Dendritic cell treated with granulocyte-macrophage colony-stimulating factor and Interleukin-4, amounts not matched to agents 40 ng/mL and 50 ng/mL, for 4 days (primary cell): ENCODE data around the gene CFH.
"Not testable (repeated sequence)": the region's sequence is repeated elsewhere in the genome, so short reads cannot be mapped to it uniquely, and the experiment has no call there.

Source experiments
- H3K27ac Mint-ChIP-seq: one replicate; pipeline ENCODE4 v1.8.0; 2022; ENCODE audit warnings: mild to moderate bottlenecking, mixed read lengths
- H3K27me3 Mint-ChIP-seq: one replicate; pipeline ENCODE4 v1.8.0; 2022; ENCODE audit warnings: mild to moderate bottlenecking, mixed read lengths
- H3K36me3 Mint-ChIP-seq: one replicate; pipeline ENCODE4 v1.8.0; 2022; ENCODE audit warnings: low read depth, mixed read lengths
- H3K4me1 Mint-ChIP-seq: one replicate; pipeline ENCODE4 v1.8.0; 2022; ENCODE audit warnings: low read depth, mixed read lengths
- H3K4me3 Mint-ChIP-seq: one replicate; pipeline ENCODE4 v1.8.0; 2022; ENCODE audit warnings: mild to moderate bottlenecking, moderate library complexity, mixed read lengths
- H3K9me3 Mint-ChIP-seq: one replicate; pipeline ENCODE4 v1.8.0; 2022; ENCODE audit warnings: mixed read lengths
- intact Hi-C: fragments of 100-400 bp; cut with micrococcal nuclease; formaldehyde crosslinking; loops from one replicate; pipeline ENCODE4 v1.15.0; 2022

The CFH gene

DNA sequence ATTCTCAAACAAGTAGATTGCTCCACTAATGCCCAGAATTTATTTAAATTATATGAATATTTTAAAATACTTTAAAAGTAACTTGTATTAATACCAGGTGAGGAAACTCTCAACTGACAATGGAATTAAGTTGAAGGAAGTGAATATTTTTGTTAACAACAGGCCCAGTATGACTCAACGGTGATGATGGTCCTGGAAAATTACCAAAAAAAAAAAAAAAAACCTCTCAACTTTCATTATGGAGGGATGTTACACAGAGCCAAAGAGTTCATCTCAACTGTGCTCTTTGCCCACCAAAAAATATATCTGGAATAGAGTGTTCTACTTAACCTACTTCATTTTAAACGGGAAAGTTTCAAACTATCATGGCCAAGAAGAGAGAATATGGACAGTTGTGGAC, 28.3 kb downstream of the CFH start:
- Mint-ChIP-seq H3K4me3 (no peak overlapping the region), H3K27me3 (no peaks in the 10 kb centered on the region), H3K36me3 (no peaks in the 10 kb centered on the region), H3K9me3 (no peaks in the 10 kb centered on the region), H3K27ac (no peak overlapping the region), H3K4me1 (peaks cover 5% of the 10 kb centered on the region)
- intact Hi-C loops = no loop called here

DNA sequence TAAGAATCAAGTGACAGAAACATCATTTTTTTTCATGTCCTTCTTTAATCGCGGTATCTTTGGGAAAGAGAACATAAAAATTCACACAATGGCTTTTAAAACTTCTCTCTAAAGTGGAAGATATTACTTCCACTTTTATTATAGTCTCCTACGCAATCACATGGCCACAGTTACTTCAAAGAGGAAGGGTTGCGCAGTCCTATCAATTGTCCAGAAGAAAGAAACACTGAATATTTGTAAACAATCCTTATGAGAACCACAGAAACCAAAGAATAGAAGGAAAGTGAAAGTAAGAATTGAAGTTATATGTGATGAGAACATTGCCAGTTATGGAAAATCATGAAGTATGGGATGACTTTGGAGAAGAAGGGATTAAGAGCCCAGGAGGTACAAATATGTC, 32.6 kb downstream of the CFH start:
- Mint-ChIP-seq H3K4me1 (peaks cover 5% of the 10 kb centered on the region), H3K27ac (no peak overlapping the region), H3K36me3 (no peaks in the 10 kb centered on the region), H3K9me3 (no peaks in the 10 kb centered on the region), H3K4me3 (no peak overlapping the region), H3K27me3 (no peaks in the 10 kb centered on the region)
- intact Hi-C loops = no loop called here

DNA sequence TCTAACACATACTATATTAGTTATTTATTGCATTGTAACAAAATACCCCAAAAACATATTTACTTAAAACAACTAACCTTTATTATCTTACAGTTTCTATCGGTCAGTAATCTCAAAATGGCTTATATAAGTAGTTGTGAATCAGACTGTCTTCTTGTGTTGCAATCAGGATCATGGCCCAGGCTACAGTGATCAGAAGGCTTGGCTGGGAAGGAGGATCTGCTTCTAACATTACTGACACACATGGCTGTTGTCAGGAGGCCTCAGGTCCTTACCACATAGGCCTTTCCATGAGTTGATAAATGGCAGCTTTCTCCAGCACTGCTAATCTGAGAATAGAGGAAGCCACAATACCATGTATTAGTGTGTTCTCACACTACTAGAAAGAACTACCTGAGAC, 33.7 kb downstream of the CFH start:
- Mint-ChIP-seq H3K4me3 (no peak overlapping the region), H3K36me3 (no peaks in the 10 kb centered on the region), H3K27me3 (no peaks in the 10 kb centered on the region), H3K9me3 (no peaks in the 10 kb centered on the region), H3K27ac (no peak overlapping the region), H3K4me1 (peaks cover 5% of the 10 kb centered on the region)
- intact Hi-C loops = no loop called here

GRCh38 chr1:196689001-196689400, 37.2 kb downstream of the CFH start:
- Mint-ChIP-seq H3K9me3 (peaks cover 16% of the 10 kb centered on the region), H3K4me3 (no peak overlapping the region), H3K36me3 (no peaks in the 10 kb centered on the region), H3K4me1 (peaks cover 5% of the 10 kb centered on the region), H3K27me3 (no peaks in the 10 kb centered on the region), H3K27ac (no peak overlapping the region)
- intact Hi-C loops = no loop called here

DNA sequence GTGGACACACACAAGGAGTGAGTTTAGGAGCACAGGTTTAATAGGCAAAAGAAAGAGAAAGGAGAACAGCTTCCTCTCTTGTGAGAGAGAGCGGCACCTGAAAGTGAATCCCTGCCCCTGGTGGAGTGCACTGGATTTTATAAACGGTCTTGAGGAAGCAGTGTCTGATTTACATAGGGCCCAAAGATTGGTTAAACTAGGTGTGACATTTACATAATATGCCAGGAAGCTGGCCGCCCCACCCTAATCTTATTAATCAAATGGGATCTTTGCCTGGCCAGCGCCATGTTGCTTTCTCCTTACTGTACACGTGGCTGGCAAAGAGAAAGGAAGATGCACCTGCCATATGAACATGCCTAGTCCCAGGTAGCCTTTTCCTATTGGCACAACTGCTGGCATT, 38.7 kb downstream of the CFH start:
- Mint-ChIP-seq H3K27me3 (no peaks in the 10 kb centered on the region), H3K4me1 (no peaks in the 10 kb centered on the region), H3K27ac (no peak overlapping the region), H3K9me3 (peaks cover 32% of the 10 kb centered on the region), H3K36me3 (no peaks in the 10 kb centered on the region), H3K4me3 (no peak overlapping the region)
- intact Hi-C loops = no loop called here

GRCh38 chr1:196698993-196699392, 47.1 kb downstream of the CFH start:
- H3K4me3 Mint-ChIP-seq = no peak overlapping the region
- H3K27me3 Mint-ChIP-seq = no peaks in the 10 kb centered on the region
- H3K27ac Mint-ChIP-seq = no peak overlapping the region
- H3K4me1 Mint-ChIP-seq = no peaks in the 10 kb centered on the region
- peaks cover 48% of the 10 kb centered on the region for H3K9me3 Mint-ChIP-seq
- intact Hi-C loops = no loop called here
- no peaks in the 10 kb centered on the region for H3K36me3 Mint-ChIP-seq

GRCh38 chr1:196701144-196701543, 49.3 kb downstream of the CFH start:
- Mint-ChIP-seq H3K4me1 (no peaks in the 10 kb centered on the region), H3K4me3 (no peak overlapping the region), H3K27ac (no peak overlapping the region), H3K27me3 (no peaks in the 10 kb centered on the region), H3K9me3 (peaks cover 32% of the 10 kb centered on the region), H3K36me3 (no peaks in the 10 kb centered on the region)
- intact Hi-C loops = no loop called here

GRCh38 chr1:196709892-196710291, 58.0 kb downstream of the CFH start:
- H3K27ac Mint-ChIP-seq, H3K4me1 Mint-ChIP-seq, H3K4me3 Mint-ChIP-seq, H3K9me3 Mint-ChIP-seq, H3K27me3 Mint-ChIP-seq, H3K36me3 Mint-ChIP-seq, intact Hi-C loops: not testable (repeated sequence)

- intact Hi-C loops = no loop called here
- no peaks in the 10 kb centered on the region for H3K27me3 Mint-ChIP-seq
- H3K4me3 Mint-ChIP-seq = no peak overlapping the region
- no peak overlapping the region for H3K27ac Mint-ChIP-seq
- H3K36me3 Mint-ChIP-seq = no peaks in the 10 kb centered on the region
- H3K9me3 Mint-ChIP-seq = no peaks in the 10 kb centered on the region
- H3K4me1 Mint-ChIP-seq = no peaks in the 10 kb centered on the region
Measured at GRCh38 chr1:196717868-196718267, 66.0 kb downstream of the CFH start.

DNA sequence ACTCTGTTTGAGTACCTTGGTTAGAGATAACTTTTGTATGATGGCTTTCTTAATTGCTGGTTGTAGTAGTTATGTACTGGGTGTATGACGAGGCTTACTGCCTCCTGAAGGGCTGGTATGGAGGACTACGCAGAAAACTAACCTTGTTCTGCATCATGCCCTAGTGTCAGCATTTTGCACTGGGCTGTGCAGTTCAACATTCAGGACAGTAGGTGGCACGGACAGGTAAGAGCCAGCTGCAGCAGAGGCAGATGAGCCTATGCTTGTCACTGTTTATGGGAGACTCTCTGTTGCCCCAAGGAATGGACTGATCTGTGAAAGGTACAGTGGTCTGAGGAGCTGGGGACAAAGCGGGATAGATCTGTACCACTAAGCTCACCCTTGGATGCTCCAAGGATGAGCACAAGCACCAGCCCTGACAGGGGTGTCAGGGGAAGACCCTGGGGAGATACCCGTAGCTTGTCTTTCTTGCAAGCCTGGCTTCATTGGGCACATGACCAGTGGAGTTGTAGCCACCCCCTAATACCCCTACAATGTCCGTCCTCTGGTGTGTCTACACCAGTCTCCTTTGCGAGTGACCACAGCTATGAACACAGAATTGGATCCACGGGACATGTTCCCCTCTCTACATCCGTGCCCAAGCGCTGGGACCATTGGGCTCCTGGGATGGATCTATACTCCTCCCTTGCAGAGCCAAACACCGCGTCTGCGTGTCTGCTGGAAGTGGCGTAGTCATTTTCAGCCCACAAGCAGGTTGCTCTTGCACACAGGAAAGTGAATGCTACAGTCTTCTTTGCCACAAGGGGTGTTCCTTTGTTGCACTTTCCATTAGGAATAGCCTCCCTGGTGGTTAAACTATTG, 71.7 kb downstream of the CFH start:
- H3K36me3 Mint-ChIP-seq = no peaks in the 10 kb centered on the region
- intact Hi-C loops = no loop called here
- H3K27me3 Mint-ChIP-seq = no peaks in the 10 kb centered on the region

GRCh38 chr1:196732526-196732925, 80.7 kb downstream of the CFH start:
- Mint-ChIP-seq H3K27me3 (no peaks in the 10 kb centered on the region), H3K4me1 (no peaks in the 10 kb centered on the region), H3K9me3 (peaks cover 48% of the 10 kb centered on the region), H3K4me3 (no peak overlapping the region), H3K36me3 (no peaks in the 10 kb centered on the region), H3K27ac (no peak overlapping the region)
- intact Hi-C loops = no loop called here

More for the DNA sequence above, 71.7 kb downstream of the CFH start:
- no peaks in the 10 kb centered on the region for H3K9me3 Mint-ChIP-seq
- no peak overlapping the region for H3K27ac Mint-ChIP-seq
- no peaks in the 10 kb centered on the region for H3K4me1 Mint-ChIP-seq
- no peak overlapping the region for H3K4me3 Mint-ChIP-seq

- H3K27me3 Mint-ChIP-seq = no peaks in the 10 kb centered on the region
- H3K4me1 Mint-ChIP-seq = no peaks in the 10 kb centered on the region
- no peak overlapping the region for H3K4me3 Mint-ChIP-seq
- H3K9me3 Mint-ChIP-seq = peaks cover 56% of the 10 kb centered on the region
- intact Hi-C loops = no loop called here
- no peak overlapping the region for H3K27ac Mint-ChIP-seq
- no peaks in the 10 kb centered on the region for H3K36me3 Mint-ChIP-seq
Measured at GRCh38 chr1:196733091-196733970, 81.5 kb downstream of the CFH start.

- Mint-ChIP-seq H3K4me3 (no peak overlapping the region), H3K4me1 (no peaks in the 10 kb centered on the region), H3K9me3 (peaks cover 63% of the 10 kb centered on the region), H3K27ac (no peak overlapping the region), H3K27me3 (no peaks in the 10 kb centered on the region), H3K36me3 (no peaks in the 10 kb centered on the region)
- intact Hi-C loops = no loop called here
Measured at GRCh38 chr1:196734006-196734405, 82.2 kb downstream of the CFH start.

DNA sequence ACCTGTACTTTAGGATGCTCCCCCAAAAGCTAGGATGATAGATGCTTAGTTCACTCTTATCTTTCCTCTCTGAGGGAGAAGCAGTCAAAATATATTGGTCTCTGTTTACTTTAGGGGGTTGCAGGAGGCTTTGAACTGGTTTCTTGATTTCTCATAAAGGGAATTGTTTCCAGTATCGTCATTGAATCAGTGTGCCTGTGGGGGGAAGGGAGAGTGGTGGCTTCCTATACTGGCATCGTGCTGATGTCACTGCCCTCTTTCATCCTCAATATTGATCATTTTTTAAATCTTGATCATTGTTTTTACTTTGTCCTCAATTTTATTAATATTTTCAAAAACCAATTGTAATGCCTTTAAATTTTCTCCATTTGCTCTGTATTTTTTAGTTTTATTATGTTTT, 82.6 kb downstream of the CFH start:
- no peak overlapping the region for H3K27ac Mint-ChIP-seq
- intact Hi-C loops = no loop called here
- H3K36me3 Mint-ChIP-seq = no peaks in the 10 kb centered on the region
- H3K4me1 Mint-ChIP-seq = no peaks in the 10 kb centered on the region
- no peak overlapping the region for H3K4me3 Mint-ChIP-seq
- H3K27me3 Mint-ChIP-seq = no peaks in the 10 kb centered on the region
- H3K9me3 Mint-ChIP-seq = peaks cover 67% of the 10 kb centered on the region
